Skeletal muscle cell (primary cell): Measurements from ENCODE around the gene C15orf61.

Source experiments
- DNase-seq: peaks from one replicate; pipeline ENCODE4 v3.0.0-alpha.2; 2010; ENCODE audit warnings: low read depth
- H3K4me3 ChIP-seq: 2 replicates; pipeline ENCODE4 v1.5.1; 2011; ENCODE audit warnings: low read depth, mild to moderate bottlenecking, control low read depth, low read length, moderate library complexity

C15orf61 gene

DNA sequence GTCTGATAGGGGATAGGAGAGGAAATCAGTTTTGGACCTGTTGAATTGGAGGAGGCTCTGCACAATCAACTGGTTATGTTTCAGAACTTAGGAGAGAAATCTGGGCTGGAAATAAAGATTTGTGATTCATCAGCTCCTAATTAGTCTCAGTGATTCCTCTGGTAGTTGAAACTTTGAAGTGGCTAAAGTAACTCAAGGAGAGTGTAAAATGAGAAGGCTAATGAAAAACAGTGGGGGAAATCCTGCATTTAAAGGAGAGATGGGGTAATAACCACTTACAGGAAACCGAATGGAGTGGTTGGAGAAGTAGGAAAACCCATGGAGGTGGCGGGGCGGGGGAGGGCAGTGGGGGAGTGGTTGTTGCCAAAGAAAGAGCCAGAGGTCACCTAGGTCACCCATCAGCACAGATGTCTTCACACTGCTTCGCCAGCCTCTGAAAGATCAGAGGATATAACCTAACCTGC lies 54.1 kb downstream of the C15orf61 start:
- no peak for DNase-seq
- H3K4me3 ChIP-seq = no peak overlapping the region

DNA sequence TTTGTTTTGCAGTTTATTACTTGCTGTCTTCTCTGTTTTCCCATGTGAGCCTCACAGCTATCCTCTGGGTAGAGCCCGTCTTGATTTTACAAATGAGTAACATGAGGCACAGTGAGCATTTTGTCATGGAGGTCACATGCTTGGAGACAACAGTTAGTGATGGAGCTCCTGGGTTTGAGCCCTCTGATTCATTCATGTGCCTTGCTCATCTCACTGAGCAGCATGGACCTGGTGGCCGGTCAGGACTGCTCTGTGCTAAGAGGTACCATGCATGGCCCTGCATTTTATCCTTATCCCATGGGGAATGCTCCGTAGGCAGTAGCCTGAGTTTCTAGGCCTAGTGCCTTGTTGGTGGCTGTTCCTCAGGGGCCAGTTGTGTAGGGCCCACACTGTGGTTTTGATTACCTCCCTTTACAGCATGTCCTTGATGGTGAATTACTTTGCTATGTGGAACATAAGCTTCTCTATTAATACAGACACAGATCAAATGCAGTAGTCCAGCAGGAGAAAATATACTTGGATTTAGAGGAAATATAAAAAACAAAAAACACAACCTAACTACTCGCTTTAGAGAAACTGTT lies 57.2 kb downstream of the C15orf61 start:
- H3K4me3 ChIP-seq = no peak overlapping the region
- DNase-seq = no peak

DNA sequence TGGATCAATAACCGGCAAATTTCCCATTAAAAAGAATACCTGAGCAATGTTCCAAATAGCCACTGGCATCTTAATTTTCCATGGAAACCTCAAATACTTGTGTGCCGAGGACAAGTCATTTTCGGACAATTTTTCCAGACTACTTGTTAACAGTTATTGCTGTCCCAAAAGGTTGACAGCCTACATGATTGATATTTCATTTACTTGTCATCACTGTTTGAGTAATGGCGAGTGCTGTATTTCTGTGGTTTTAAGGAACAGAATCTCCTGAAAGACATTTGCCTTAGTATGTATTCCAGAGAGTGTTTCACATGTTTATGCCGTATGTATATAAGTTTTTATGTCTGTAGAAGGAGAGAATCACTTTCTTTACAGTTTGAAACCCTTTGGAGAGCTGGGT lies 58.2 kb downstream of the C15orf61 start:
- no peak for DNase-seq
- no peak overlapping the region for H3K4me3 ChIP-seq
